Stimulated activated CD4-positive, alpha-beta T cell treated with anti-CD3 and anti-CD28 coated beads, Interleukin-1b, Interleukin-23, amount 100 ng/mL, for 48 hours (primary cell): ENCODE results near the gene SLC6A6.

Experiments used
- DNase-seq: peaks from one replicate; pipeline ENCODE4 v3.0.0-alpha.2; 2020

Gene SLC6A6

DNA sequence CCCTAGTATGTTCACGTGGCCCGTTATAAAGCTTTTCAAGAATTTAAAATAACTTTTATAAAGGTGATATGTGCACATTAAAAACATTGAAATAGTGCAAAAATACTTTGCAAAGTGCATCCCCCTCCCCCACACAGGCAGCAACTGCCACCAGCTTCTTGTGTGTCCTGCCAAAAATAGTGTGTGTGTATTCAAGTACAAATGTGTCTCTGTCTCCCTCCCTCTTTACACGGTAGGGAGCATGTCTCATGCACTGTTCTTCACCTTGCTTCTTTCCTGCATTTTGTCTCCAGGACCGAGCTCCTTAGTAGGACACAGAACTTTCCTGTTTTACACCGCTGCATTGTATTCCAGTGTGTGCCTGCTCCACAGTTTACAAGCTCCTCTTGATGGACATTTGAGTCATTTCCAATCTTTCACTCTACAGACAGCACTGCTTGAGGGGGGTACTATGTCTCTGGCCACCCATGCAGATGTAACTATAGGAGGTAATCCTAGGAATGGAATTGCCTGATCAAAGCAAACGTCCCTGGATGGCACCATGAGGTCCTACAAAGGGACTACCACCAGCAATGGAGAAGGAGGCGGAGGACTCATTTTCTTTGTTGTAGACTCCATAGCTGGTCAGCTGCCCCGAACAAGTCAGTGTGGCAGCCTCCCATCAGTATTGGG is 52.4 kb downstream of the SLC6A6 start:
- DNase-seq: no peak

DNA sequence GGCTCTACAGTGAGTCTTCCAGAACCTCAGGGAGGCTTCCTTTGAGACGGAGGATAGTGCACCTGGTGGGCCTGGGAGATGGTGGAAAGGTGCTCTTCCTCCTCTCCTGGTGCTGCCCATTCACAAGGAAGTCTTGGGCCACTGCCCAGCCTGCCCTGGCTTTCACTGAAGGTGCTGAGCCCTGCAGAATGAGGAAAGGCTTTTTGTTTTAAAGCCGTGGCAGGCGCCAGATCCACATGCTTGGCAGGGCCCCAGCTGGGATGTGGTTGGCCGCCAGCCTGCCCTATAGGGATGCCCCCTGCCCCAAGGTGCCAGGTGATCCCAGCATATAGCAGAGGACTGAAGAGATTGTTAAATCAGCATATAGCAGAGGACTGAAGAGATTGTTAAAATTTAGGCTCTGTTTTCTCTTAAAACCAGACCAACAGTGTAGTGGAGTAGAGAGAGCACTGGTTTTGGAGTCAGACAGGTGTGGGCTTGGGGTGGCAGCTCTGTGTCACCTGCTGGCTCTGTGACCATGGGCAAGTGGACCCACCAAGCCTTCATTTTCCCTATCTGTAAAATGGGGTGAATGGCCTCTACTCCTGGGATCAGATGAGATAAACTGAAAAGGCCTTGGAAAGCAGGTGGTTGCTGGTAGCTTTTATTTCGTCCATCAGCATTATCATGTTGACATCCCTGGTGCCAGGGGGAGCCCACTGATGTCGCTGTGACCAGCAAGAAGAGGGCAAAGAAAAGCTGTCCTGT is 53.3 kb downstream of the SLC6A6 start:
- DNase-seq: no peak

DNA sequence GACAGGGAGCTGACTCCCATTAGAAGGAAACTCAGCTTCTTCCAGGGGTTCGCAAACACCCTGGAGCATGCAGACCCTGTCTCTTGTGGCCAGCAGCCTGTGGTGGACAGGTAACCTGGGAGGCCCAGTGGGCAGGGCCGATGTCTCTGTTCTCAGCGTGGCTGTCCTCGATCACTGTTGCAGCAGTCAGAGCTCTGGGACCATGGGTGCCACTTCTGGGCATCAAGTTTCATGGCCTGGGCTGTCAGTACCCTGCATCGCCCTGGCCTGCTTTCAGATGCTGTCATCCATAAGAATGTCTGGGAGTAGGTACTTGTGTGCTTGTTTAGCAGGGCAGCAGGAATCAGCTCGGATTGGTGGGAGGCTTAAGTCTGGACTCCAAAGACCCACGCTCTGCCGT is 54.4 kb downstream of the SLC6A6 start:
- no peak for DNase-seq

DNA sequence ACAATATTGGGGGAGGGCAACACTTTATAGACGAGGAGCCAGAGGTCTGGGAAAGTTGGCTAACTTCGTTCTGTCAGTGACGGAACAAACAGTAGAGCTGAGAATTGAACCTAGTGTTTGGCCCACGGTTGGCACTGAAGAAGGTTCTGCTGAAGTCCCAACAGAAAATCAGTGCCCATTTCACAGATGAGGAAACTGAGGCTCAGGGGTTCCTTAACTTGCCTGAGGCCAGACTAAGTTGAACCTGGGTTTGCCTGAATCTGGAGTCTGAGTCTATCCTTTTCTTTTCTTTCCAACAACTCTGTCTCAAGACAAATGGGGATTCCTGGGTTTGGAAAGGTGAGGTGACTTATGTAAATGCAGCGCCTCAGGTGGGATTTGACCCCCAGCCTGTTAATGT is 55.1 kb downstream of the SLC6A6 start:
- DNase-seq: no peak

DNA sequence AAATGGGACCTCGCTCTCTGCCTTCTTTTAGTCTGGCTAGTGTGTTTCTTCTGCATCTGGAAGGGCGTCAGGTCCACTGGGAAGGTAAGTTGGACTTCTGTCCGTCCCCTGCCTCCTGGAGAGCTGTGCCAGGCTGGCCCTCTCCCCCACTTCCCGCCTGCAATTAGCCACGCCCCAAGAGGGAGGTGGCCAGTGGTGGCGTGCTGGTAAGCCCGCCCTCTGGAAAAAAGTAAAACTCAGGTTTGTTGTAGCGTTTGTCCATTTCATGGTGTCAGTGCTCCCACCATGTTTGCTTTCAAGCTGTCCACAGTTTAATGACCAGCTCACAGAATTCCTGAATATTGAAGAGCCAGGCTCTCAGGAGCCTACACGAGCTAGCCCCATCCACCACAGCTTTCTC is 55.6 kb downstream of the SLC6A6 start:
- DNase-seq: no peak

DNA sequence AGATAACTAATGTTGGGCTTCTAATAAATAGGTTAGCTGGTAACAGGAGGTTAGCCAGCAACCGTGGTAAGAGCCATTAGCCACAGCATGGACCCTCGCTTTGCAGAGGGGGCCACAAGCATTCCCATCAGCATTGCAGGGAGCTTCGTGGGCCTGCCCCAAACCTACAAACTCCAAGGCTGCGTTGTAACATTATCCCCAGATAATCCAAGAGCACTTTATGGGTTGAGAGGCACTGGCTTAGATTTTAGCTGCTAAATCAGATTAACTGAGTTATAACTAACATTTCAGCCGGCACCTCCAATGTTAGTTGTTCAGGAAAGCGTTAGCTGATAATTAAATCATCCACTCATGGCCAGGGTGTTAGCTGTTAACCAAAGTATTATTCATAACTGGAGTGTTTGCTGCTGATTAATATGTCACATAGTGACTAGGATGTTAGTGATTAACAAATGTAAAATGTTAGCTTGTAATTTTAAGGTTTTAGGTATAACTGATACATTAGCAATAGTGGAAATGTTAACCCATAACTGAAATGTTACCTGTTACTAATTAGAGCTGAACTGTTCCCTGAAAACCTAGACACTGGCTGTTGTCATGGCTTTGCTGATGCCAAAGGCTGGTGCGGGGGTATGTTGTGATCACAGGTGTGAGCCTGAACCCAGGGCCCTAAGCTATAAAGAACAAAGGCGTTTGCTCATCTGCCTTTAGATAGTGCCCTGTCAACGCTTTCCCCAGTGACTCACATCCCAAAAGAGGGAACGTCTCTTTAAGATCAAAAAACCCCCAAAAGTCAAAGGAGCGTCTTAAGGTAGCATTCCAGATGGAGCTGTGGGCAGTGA is 56.2 kb downstream of the SLC6A6 start:
- DNase-seq: peak; percentile 40

DNA sequence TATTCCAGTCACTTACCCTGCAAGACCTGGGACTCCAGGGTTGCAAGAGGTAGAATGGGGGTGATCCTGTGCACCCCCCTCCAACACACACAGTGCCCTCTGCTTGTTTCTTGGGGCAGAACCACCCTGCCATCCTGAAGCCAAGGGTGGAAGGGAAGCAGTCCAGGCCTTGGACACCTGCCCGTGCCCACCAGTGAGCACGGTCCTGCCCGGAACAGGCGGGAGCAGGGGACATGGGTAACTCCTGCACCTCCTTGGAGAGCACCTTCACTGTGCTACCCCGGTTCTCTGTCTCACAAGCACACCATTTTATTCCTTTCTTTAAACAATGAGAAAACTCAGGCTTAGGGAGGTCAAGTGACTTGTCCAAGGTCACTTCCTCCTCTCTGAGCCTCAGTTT is 57.0 kb downstream of the SLC6A6 start:
- no peak for DNase-seq

DNA sequence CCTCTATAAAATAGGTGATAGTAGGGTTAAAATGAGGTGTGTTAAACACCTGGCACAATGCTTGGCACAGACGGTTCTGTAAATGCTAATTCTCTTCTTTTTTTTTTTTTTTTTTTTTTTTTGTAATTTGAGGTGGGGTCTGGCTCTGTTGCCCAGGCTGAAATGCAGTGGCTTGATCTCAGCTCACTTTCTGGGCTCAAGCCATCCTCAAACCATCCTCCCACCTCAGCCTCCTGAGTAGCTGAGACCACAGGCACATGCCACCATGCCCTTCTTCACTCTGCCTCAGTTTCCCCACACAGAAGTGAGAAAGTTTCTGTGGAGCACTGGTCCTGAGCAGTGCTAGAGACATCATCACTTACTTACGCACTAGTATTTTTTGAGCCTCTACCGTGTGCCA is 57.4 kb downstream of the SLC6A6 start:
- DNase-seq: no peak

DNA sequence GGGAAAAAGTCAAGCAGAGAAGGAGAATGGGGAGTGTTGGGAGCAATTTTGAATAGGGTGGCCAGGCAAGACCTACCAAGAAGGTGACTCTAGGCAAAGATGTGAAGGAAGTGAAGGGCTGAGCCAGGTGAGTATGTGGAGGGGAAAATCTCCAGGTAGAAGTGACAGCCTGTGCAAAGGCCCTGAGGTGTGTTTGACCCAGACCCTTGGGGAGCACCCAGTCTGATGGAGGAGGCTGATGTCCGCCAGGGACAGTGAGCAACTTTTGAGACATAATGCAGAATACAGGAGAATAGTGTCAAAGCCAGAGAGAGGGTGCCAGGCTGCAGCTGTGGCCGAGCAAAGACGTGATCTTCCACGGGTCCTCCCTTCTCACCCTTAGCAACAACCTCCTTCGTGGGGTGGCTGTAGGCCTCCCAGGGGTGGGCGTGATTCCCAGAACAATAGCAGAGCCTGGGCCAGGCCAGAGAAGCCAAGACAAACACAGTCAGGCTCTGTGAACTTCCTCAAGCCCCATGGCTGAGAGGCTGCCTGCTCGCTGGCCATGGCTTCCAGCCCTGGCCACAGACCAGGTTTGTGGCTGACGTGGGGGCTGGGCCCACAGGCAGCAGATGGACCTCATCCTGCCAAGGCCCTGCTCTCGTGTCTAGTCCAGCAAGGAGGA is 58.1 kb downstream of the SLC6A6 start:
- DNase-seq: no peak

DNA sequence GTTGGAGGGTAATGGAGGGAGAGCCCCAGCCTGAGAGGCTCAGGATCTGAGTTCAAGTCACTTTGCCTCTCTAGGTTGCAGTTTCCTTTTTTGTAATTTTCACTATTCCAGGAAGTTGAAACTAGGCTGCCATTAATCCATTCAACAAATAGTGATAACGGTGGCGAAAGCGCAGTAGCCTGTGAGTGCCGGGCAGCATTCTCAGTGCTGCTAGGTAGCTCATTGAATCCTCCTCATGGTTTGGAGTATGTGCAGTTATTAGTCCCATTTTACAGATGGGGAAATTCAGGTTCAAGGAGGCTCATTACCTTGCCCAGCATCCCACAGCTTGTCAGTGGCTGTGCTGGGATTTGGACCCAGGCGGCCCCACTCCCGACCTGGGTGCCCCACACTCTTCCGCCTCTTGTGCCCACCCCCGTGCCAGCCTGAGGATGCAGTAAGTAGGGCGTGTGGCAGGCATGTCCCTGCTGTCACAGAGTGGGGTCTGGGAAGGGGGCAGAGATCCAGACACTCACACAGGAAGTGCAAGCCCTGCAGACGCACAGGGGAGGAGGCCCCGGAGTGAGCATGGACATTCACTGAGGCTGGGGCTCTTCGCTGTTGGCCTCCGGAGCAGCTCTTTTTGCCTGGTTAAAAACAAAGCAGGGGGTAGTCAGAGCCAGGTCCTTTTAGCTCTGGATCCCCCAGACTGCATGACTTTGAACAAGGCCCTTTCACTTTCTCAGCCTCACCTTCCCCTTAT is 58.8 kb downstream of the SLC6A6 start:
- no peak for DNase-seq

DNA sequence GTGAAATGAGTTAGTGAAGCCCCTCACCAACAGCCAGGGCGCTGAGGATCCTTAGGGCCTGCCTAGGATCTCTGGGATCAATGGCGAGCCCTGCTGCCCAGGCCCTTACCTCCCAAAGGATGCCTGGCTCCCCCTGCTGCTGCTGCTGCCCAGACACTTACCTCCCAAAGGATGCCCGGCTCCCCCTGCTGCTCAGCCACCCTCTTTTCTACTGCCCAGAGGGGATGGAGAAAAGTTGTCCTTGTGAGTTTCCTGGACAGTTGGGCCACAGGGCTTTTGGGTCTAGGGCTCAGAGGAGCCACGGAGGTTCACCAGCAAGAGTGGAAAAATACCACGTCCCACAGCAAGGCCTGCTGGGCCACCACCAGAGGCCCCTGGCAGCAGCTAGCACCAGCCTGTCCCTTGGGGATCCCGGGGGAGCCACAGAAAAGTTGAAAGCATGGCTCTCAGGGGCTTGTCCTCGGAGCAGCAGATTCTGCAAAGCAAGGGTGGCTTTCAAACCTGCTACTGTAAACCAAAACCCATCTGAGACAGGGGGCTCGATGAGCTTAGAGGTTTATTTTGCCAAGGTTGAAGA is 59.4 kb downstream of the SLC6A6 start:
- DNase-seq: no peak

DNA sequence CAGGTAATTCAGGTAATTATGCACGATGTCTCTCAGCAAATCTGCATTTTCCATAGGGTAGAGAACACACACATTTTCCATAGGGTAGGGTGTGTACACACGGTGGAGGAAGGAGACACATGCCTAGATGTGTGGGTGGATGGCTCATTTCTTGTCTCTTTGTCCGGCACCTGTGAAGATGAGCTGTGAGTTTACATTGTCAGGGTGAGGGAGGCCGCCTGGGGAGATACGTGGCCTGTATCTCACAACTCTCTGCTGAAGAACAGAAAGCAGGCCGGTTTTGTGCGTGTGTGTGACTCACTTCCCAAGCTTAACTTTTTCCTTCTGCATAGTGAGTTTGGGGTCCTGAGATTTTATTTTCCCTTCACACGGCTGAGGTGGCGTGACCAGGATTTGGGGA is 60.3 kb downstream of the SLC6A6 start:
- DNase-seq: peak; percentile 65

DNA sequence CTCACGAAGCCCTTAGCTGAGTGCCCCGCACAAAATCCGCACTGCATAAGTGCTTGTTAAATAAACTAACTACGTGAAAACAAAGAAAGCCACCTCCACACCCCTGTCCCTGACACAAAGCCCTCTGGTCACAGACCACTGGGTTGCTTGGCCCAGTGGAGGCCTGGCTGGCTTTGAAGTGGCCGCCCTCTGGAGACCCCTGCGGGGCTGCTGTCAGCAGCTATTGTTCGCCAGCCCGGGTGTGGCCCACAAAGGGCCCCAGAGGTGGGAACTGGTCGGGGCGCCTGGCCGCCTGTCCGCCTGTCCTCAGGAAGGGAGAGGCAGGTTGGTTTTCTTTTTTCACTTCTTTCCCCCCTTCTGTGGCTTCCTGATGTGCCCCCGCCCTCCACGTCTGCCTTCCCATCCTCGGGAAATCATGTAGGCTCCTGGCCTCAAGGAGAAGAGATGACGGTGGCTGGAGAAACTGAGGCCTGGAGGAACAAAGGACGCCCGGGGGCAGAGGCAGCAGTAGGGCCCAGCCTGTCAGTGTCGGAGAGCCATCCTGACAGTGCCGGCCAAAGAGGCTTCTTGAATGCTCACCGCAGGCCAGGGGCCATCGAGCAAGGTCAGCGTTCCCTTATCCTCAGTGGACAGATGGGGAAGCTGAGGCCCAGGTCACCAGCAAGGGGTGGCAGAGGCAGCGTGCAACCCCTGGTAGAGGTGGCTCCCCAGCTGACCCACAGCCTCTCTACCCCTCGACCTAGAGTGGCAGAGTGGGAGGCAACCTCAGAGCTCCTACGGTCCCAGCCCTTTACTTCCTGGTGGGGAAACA is 61.1 kb downstream of the SLC6A6 start:
- DNase-seq: no peak

DNA sequence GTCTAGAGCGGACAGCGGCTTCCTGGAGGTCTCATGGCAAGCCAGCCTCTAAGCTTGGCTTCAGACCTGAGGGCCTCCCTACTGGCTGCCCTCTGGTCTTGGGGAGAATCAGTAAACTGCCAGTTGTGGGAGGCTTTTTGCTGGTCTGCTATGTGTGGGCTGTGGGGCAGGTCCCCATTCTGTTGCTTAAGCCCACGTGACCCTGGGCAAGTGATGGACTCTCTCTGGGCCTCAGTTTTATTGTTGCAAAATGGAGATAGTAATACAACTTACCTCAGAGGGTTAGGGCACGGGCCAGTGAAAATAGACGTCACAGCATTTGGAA is 61.7 kb downstream of the SLC6A6 start:
- no peak for DNase-seq

DNA sequence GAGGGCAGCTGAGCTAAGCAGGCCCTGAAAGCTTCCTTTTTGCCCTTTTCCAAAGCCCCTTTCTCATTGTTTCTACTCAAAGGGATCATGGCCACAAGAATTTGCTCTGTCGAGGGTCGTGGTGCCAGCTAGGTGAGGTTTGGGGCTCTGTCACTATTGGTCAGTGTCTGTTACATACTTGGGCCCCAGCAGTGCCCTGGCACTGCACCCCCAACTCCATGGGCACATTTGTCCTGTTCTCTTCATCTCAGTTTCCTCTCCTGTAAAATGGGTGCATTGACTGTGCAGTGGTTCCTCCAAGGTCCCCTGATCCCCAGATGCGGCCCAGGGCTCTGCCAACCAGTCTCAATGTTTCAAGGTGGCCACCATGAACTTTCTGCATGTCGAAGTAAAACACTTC is 62.1 kb downstream of the SLC6A6 start:
- DNase-seq: no peak

DNA sequence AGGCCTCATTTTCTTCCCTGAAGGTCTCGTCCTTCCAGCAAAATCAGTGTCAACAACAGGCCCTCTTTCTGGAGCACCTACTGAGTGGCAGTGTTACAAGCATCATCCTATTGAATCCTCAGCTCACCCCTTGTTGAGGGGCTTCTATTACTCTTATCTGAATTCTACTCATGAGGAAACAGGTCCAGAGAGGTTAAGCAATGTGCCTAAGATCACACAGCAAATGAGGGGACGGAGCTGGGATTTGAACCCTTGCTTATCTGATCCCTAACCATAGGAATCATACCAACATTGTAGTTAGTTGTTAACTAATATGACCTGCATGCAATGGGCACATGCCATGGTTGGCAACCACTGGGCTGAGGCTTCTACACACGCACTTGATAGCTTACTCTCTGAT is 63.0 kb downstream of the SLC6A6 start:
- DNase-seq: no peak

DNA sequence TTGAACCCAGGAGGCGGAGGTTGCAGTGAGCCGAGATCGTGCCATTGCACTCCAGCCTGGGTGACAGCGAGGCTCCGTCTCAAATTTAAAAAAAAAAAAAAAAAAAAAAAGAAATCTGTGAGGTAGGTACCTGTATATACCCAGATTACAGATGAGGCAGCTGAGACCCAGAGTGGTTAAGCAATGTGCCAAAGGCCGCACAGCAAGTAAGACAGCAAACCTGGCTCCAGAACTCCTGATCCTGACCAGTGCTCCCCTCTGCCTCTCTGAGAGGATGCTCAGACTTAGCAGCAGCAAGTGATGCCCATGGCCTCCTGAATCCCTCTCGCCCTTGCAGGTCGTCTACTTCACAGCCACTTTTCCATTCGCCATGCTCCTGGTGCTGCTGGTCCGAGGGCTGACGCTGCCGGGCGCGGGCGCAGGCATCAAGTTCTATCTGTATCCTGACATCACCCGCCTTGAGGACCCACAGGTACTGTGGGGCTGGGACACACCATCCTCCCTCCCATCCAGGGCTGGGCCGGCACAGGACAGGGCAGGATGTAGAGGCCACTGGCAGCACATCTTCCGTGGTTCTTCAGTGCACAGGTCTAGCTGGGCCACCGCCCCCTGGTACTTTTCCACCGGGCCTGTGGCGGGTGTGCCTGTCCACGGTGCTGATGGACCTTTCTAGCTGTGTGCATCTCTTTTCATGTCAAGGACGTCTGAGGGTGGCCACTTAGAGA is 63.9 kb downstream of the SLC6A6 start:
- no peak for DNase-seq

DNA sequence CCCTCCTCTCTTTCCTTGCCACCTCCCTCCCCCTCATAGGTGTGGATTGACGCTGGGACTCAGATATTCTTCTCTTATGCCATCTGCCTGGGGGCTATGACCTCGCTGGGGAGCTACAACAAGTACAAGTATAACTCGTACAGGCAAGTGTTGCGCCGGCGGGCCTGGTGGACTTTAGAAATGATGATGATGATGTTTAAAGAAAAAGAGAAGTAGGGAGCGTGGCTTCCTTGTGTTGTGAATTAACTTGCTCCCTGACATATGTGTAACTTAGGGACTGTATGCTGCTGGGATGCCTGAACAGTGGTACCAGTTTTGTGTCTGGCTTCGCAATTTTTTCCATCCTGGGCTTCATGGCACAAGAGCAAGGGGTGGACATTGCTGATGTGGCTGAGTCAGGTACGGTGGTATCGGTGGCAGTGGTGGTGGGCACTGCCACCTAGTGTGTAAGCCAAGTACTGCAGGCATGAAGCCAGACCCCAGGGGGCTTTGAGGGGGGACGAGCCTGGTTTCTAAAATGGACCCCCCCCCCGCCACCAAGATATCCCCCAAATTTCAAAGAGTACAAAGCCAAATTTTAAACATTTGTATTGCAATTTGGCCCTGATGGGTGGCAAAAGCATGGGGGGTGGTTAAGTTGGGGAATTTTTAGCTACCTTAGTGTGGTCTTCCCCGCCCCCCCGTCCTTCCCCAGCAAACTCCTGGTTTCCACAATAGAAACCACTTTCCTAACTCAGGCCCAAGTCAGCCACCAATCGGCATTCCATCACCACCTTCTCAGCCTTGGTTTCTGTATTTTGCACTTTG is 65.6 kb downstream of the SLC6A6 start:
- no peak for DNase-seq

DNA sequence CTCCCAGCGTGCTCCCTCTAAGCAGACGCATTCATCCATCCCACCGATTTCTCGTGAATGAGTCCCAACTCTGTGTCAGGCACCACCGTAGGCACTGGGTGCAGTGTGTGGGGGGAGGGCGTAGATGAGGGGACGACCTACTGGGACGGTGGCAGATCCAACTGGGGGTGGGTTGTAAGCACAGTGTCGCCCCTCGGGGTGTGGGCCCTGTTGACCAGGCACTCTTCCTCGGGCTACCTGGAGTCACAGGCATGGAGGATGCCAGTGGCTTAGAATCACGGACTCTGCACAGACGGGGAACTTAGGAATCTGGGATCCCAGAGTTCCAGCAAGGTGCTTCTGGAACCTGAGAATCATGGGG is 66.2 kb downstream of the SLC6A6 start:
- no peak for DNase-seq

DNA sequence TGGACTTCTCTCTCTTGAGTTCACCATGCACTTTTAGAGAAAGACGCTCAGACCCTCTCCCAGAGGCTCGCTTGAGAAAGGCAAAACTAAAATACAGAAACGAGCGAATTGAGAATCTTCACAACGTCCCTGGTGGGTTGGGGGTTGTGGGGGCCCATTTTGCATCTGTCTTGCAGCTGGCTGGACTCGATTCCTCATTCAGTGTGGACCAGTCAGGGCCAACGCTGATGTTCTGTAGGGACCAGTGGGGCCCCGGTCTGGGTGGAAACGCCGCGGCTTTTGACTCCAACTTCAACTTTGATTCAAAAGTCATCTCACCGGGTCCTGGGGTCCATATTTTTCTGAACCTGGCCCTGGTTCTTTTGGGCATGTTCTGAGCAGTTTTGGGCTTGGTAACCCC is 68.1 kb downstream of the SLC6A6 start:
- DNase-seq: no peak
